GM12872 (cell line): ENCODE results near the gene CCDC6.

Experiments
- CTCF ChIP-seq: IDR thresholded peaks from 3 replicates; pipeline ENCODE4 v1.5.1; 2011; ENCODE audit warnings: low read depth, mild to moderate bottlenecking, low read length, moderate library complexity; ENCODE audit not compliant: insufficient read depth

CCDC6 gene

GRCh38 chr10:59779756-59780533, 126.4 kb downstream of the CCDC6 start:
- TF ChIP-seq CTCF = no peak

DNA sequence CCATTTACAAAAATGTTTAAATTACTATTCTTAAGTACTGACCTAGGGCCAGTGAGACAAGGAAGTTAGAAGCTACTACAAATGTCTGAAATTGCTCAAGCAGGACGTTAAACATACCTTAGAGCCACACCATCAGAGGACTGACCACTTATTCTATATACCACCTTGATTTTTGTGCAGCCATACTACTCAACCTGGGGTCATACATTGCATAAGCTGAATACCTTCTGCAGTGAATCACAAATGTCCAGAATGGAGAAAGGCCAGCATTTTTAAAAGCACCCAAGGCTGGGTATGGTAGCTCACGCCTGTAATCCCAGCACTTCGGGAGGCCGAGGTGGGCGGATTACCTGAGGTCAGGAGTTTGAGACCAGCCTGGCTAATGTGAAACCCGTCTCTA, 131.9 kb downstream of the CCDC6 start:
- no peak for TF ChIP-seq CTCF

DNA sequence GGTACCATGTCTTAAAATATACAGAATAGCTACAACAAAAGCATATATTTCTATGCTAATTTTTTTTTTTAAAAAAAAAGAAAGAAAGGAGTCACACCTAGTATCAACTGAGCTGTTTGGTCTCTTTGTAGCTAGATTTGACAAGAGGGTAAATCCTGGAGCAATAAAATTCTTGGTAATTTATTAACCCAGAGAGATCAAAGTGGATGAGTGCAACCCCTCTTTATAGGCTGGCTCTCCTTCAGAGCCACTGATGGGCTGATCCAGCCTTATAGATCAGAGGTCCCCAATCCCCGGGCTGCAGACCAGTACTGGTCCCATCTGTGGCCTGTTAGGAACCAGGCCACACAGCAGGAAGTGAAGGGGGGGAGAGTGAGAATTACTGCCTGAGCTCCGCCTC, 133.3 kb downstream of the CCDC6 start:
- TF ChIP-seq CTCF = no peak

GRCh38 chr10:59771162-59771807, 135.1 kb downstream of the CCDC6 start:
- TF ChIP-seq CTCF = no peak

GRCh38 chr10:59770689-59771088, 135.7 kb downstream of the CCDC6 start:
- TF ChIP-seq CTCF = no peak

- no peak for TF ChIP-seq CTCF
These were observed 143.9 kb downstream of the CCDC6 start for GRCh38 chr10:59762505-59762904.

DNA sequence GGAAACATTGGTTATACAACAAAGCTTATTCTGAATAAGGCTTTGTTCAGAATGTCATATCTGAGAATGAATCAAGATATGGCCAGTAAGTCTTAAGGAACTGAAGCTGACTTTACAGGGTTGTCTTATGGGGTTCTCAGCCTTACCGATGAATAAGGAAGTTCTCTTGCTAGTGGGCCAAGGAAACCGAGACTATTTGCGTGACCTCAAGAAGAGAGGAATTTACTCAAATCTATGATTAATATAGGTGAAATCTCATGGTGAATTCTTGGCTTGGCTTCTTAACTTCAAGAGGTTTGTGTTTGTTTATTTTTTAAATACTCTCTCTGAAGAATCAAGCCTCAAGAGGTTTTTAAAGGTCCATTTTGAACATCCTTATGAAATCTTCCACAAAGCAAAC, 148.4 kb downstream of the CCDC6 start:
- TF ChIP-seq CTCF = no peak
